MM.1S (cell line): ENCODE results near the gene NRXN3.

ENCODE experiments used
- CTCF ChIP-seq: fragments of 300-600 bp; sonication (generic); IDR thresholded peaks from 2 replicates; pipeline ENCODE4 v1.5.1; 2016; ENCODE audit warnings: antibody characterized with exemption, low read length, mixed read lengths
- EZH2phosphoT487 ChIP-seq: fragments of 300-600 bp; sonication (generic); IDR thresholded peaks from 2 replicates; pipeline ENCODE4 v1.6.1; 2018; ENCODE audit warnings: antibody characterized with exemption, low read length

GRCh38 chr14:79051742-79052141, 881.6 kb downstream of the NRXN3 start:
- TF ChIP-seq EZH2phosphoT487 (no peak), CTCF (no peak)
